ENCODE data around the gene CDH24. TPM values are rescaled to one million over a fixed set of nuclear protein-coding genes. Genes with fewer than 3 reads are reported as not detected.

The CDH24 gene
- total and polyA plus RNA-seq, 9 of the 15 experiments (the other 6 are each of a cell fraction or from before 2014, with no cell fraction given), result 0.04 to 16.2 (median 4.9) TPM

DNA sequence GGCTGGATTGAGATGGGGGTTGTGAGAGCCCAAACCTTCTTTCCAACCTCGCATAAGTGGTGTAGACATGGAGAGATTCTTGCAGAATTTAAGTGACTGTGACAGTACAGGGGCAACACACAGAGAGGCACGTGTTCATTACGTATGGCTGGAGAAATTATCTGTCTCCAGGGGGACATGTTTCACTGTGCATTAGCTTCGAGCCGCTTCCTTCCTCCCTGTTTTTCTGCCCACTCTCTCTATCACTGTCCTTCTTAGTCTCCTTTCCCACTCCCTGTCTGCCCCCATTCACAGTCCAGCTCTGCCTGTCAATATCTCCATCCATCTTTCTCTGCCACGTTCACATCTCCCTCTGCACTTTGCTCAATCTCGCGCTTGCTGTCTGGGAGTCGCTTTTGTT is 35.9 kb downstream of the CDH24 start:
- no peak overlapping the region for H3K4me3 ChIP-seq
- ChIA-PET POLR2A (interaction anchor here (0.6 to 6.6 kb wide), 10 partner anchors 9 to 1112 kb away, joined by 3 to 65 read pairs (median 4); partner anchors contain the start of genes PRMT5 and PSMB5), CTCF (ENCODE audit: low intra/inter-chr PET ratio) (no interaction called here)
- H3K27me3 ChIP-seq (ENCODE audit: control insufficient read depth in 2 of 2, insufficient read depth in 2 of 2, low read length in 2 of 2), result no peaks in the 10 kb centered on the region
- peaks cover 10% of the 10 kb centered on the region; the same call in 1 of the 2 replicates for H4K20me1 ChIP-seq (replicated peaks; ENCODE audit: control insufficient read depth, insufficient read depth, low read length)
- H3K27ac ChIP-seq (ENCODE audit: extremely low read depth, low read depth, low read length), result peak overlapping the region; percentile 27
- intact Hi-C loops (cut with micrococcal nuclease) (no loop called here), in situ Hi-C loops (cut with MboI) (no loop called here)
- H3K9ac ChIP-seq (ENCODE audit: insufficient read depth in 1 of 2, low read depth in 2 of 2, low read length in 2 of 2), result peak overlapping the region; percentile 6 to 17; a peak in 2 of 4 replicates
- DNase-seq (ENCODE audit: extremely low read depth in 1 of 4, low spot score in 3 of 4) (peak in 1 of 4 experiments; percentile 31), ATAC-seq (peak; percentile 27), FAIRE-seq (no peak)
- H3K36me3 ChIP-seq (ENCODE audit: control insufficient read depth, insufficient read depth, low read length), result peaks cover 20% of the 10 kb centered on the region; the same call in 2 of the 3 replicates
- H3K9me1 ChIP-seq (ENCODE audit: control insufficient read depth, insufficient read depth, low read length), result no peaks in the 10 kb centered on the region
- H3K9me3 ChIP-seq (replicated peaks; ENCODE audit: control insufficient read depth, insufficient read depth, low read depth, low read length), result no peaks in the 10 kb centered on the region
- peak overlapping the region; percentile 42 for H2AFZ ChIP-seq (ENCODE audit: low read depth, low read length)
- peak overlapping the region; percentile 65 for H3K4me2 ChIP-seq (ENCODE audit: insufficient read depth, low read length)
- no peaks in the 10 kb centered on the region; the same call in 2 of the 3 replicates for H3K79me2 ChIP-seq (ENCODE audit: control insufficient read depth, insufficient read depth, low read length)
- WGBS (ENCODE audit: insufficient coverage, low coverage, missing lambda C conversion rate), result 23% methylated on average over 9 of the region's 9 CpGs
- BruUV-seq (replicated peaks), result no TSS peak
- peaks cover 19 to 41% of the 10 kb centered on the region in 2 experiments; a peak in 4 of 5 replicates for H3K4me1 ChIP-seq (replicated peaks in 1 of 2; ENCODE audit: control insufficient read depth in 2 of 2, insufficient read depth in 2 of 2, low read length in 2 of 2)
- TF ChIP-seq BDP1 (IDR thresholded peaks at IDR 0.05; ENCODE audit: insufficient read depth, insufficient read length) (no peak), ZBTB2 (IDR thresholded peaks at IDR 0.05) (0 out of 2 replicates have a peak, but pooled peaks have one; percentile 28), KDM4B (IDR thresholded peaks at IDR 0.05; ENCODE audit: borderline replicate concordance in 2 of 2, low read depth in 1 of 2) (no peak), RNF2 (IDR thresholded peaks at IDR 0.05) (no peak), ZBTB40 (IDR thresholded peaks at IDR 0.05) (peak; percentile 74), ZBTB40 (CRISPR knock-in tag; IDR thresholded peaks at IDR 0.05) (no peak), YY1 (IDR thresholded peaks at IDR 0.05; ENCODE audit: borderline replicate concordance in 1 of 3, control insufficient read depth in 1 of 3, extremely low read depth in 1 of 3, insufficient read depth in 3 of 3, insufficient read length in 1 of 3, insufficient replicate concordance in 2 of 3, low read depth in 1 of 3, low read length in 2 of 3) (peak in 1 of 3 experiments; percentile 14), IRF2 (CRISPR knock-in tag; IDR thresholded peaks at IDR 0.05) (no peak), MEF2A (IDR thresholded peaks at IDR 0.05; ENCODE audit: control insufficient read depth, low read depth, low read length) (no peak)
- TF ChIP-seq, protein P1, sequence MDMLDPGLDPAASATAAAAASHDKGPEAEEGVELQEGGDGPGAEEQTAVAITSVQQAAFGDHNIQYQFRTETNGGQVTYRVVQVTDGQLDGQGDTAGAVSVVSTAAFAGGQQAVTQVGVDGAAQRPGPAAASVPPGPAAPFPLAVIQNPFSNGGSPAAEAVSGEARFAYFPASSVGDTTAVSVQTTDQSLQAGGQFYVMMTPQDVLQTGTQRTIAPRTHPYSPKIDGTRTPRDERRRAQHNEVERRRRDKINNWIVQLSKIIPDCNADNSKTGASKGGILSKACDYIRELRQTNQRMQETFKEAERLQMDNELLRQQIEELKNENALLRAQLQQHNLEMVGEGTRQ (CRISPR knock-in tag; IDR thresholded peaks at IDR 0.05), result peak; percentile 13; the same call in 1 of the 2 replicates
